Activated CD4-positive, alpha-beta memory T cell treated with anti-CD3 and anti-CD28 coated beads for 36 hours (primary cell): ENCODE results near the gene LMF1. TPM values are rescaled to one million over a fixed set of nuclear protein-coding genes. Genes with fewer than 3 reads are reported as not detected.
"Not testable (repeated sequence)": the region's sequence is repeated elsewhere in the genome, so short reads cannot be mapped to it uniquely, and the experiment has no call there.

Experiments
- CTCF ChIA-PET: fragments of 350-600 bp; sonication (Branson Sonifier 250); formaldehyde crosslinking; loops from one replicate; lab custom pipeline; 2021; ENCODE audit warnings: antibody characterized with exemption, inconsistent platforms; lab: Charles Lee
- POLR2A ChIA-PET: fragments of 350-600 bp; sonication (Branson Sonifier 250); formaldehyde crosslinking; loops from one replicate; lab custom pipeline; 2021; ENCODE audit warnings: antibody characterized with exemption; lab: Charles Lee
- DNase-seq: peaks from one replicate; pipeline ENCODE4 v3.0.0-alpha.2; 2020
- H3K27ac Mint-ChIP-seq: one replicate; pipeline ENCODE4 v1.8.0; 2021; ENCODE audit warnings: mixed read lengths
- H3K27me3 Mint-ChIP-seq: one replicate; pipeline ENCODE4 v1.8.0; 2021; ENCODE audit warnings: mixed read lengths
- H3K36me3 Mint-ChIP-seq: one replicate; pipeline ENCODE4 v1.8.0; 2021; ENCODE audit warnings: mixed read lengths
- H3K4me1 Mint-ChIP-seq: one replicate; pipeline ENCODE4 v1.8.0; 2021; ENCODE audit warnings: low read depth, mixed read lengths
- H3K4me3 Mint-ChIP-seq: one replicate; pipeline ENCODE4 v1.8.0; 2021; ENCODE audit warnings: mild to moderate bottlenecking, mixed read lengths
- H3K9me3 Mint-ChIP-seq: one replicate; pipeline ENCODE4 v1.8.0; 2021; ENCODE audit warnings: mixed read lengths
- intact Hi-C: fragments of 100-400 bp; cut with micrococcal nuclease; formaldehyde crosslinking; loops from one replicate; pipeline ENCODE4 v1.15.1; 2023
- total RNA-seq, 2 experiments: library from RNA; stranded (reverse); gene quantifications; one replicate each; pipeline ENCODE4 v1.2.3, GENCODE V29; 2021

LMF1 gene
- total RNA-seq, 2 experiments from 2014 or later = 14.4 to 15.4 TPM

DNA sequence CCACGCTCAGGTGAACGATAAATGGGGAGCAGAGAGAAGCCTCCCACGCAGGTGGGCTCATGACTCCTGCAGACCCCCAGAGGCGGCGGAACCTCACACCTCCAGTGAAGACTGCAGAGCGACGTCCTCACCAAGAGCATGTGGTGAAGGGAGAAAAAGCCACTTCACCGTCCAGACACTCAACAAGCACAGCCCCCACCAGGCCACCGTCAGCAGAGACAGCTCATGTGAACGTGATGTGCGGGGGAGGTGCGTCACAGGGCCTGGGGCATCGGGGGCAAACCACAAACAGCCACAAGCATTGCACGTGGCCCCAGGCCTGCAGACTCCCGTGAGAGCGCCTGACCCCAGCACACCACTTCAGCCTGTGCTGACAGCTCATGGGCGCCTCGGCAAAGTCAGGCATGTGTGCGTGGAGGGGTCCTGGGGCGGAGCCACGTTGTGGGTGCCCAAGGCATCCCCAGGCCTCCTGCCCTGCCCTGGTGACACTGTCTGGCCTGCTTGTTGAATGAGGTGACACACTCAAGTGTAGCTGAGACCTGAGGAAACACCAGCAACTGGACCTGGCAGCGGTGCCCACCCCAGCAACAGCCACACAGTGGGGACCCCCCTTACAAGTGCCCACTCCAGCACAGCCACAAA lies 19.0 kb downstream of the LMF1 start:
- intact Hi-C loops = no loop called here
- no peaks in the 10 kb centered on the region for H3K9me3 Mint-ChIP-seq
- no peaks in the 10 kb centered on the region for H3K27me3 Mint-ChIP-seq
- POLR2A ChIA-PET = no interaction called here
- peaks cover 9% of the 10 kb centered on the region for H3K36me3 Mint-ChIP-seq
- H3K4me3 Mint-ChIP-seq = no peak overlapping the region
- CTCF ChIA-PET = no interaction called here
- no peaks in the 10 kb centered on the region for H3K4me1 Mint-ChIP-seq
- DNase-seq = no peak
- no peak overlapping the region for H3K27ac Mint-ChIP-seq

- H3K9me3 Mint-ChIP-seq, H3K27ac Mint-ChIP-seq, POLR2A ChIA-PET, H3K4me1 Mint-ChIP-seq, H3K4me3 Mint-ChIP-seq, CTCF ChIA-PET, intact Hi-C loops, DNase-seq, H3K27me3 Mint-ChIP-seq: not testable (repeated sequence)
- H3K36me3 Mint-ChIP-seq = peaks cover 10% of the 10 kb centered on the region
Observed at GRCh38 chr16:950733-951573, 19.8 kb downstream of the LMF1 start.

- H3K4me1 Mint-ChIP-seq, H3K4me3 Mint-ChIP-seq, DNase-seq, CTCF ChIA-PET, H3K27ac Mint-ChIP-seq, intact Hi-C loops, H3K27me3 Mint-ChIP-seq, H3K9me3 Mint-ChIP-seq, POLR2A ChIA-PET: not testable (repeated sequence)
- H3K36me3 Mint-ChIP-seq = peaks cover 20% of the 10 kb centered on the region
Observed at GRCh38 chr16:948767-949166, 22.0 kb downstream of the LMF1 start.

- H3K27me3 Mint-ChIP-seq, intact Hi-C loops, CTCF ChIA-PET, H3K9me3 Mint-ChIP-seq, POLR2A ChIA-PET, H3K27ac Mint-ChIP-seq, DNase-seq, H3K4me3 Mint-ChIP-seq, H3K4me1 Mint-ChIP-seq: not testable (repeated sequence)
- peaks cover 22% of the 10 kb centered on the region for H3K36me3 Mint-ChIP-seq
Observed at GRCh38 chr16:947922-948303, 22.9 kb downstream of the LMF1 start.

- ChIA-PET CTCF (no interaction called here), POLR2A (no interaction called here)
- Mint-ChIP-seq H3K27me3 (no peaks in the 10 kb centered on the region), H3K4me3 (no peak overlapping the region), H3K9me3 (peaks cover 14% of the 10 kb centered on the region), H3K27ac (no peak overlapping the region), H3K4me1 (no peaks in the 10 kb centered on the region), H3K36me3 (peaks cover 24% of the 10 kb centered on the region)
- DNase-seq = no peak
- intact Hi-C loops = no loop called here
Observed at GRCh38 chr16:947255-947921, 23.4 kb downstream of the LMF1 start.

GRCh38 chr16:946048-946395 lies 24.8 kb downstream of the LMF1 start:
- no peaks in the 10 kb centered on the region for H3K27me3 Mint-ChIP-seq
- peaks cover 27% of the 10 kb centered on the region for H3K9me3 Mint-ChIP-seq
- H3K4me1 Mint-ChIP-seq = no peaks in the 10 kb centered on the region
- intact Hi-C loops = no loop called here
- POLR2A ChIA-PET = no interaction called here
- H3K4me3 Mint-ChIP-seq = no peak overlapping the region
- peaks cover 31% of the 10 kb centered on the region for H3K36me3 Mint-ChIP-seq
- CTCF ChIA-PET = interaction anchor here (0.8 to 1.0 kb wide), 2 partner anchors 18 to 111 kb away, joined by 3 read pairs; no protein-coding TSS in a partner anchor
- no peak for DNase-seq
- no peak overlapping the region for H3K27ac Mint-ChIP-seq

DNA sequence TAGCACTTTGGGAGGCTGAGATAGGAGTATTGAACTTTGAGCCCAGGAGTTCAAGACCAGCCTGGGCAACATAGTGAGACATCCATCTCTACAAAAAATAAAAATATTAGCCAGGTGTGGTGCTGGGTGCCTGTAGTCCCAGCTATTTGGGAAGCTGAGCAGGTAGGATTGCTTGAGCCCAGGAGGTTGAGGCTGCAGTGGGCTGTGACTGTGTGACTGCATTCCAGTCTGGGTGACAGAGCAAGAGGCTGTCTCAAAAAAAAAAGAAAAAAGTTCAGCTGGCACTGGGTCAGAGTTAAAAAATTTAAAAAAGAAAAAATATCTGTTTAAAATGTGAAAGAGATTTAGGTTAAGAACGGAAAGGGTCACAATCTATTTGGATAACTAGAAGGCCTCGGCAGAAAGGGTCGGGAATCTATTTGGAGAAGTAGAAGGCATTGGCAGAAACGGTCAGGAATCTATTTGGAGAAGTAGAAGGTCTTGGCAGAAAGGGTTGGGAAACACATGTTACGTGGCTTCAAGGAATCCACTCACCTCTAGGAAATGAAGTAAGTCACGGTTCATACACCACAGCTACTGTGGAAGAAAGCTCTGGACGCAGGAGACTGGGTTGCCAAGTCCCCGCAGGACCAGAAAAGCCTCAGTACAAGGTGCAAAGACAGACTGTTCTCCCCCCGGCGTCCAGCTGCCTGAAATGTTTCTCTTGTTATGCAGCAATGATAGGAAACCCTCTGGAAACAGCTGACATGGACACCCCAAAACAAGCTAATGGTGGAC lies 25.3 kb downstream of the LMF1 start:
- H3K27me3 Mint-ChIP-seq = no peaks in the 10 kb centered on the region
- peaks cover 37% of the 10 kb centered on the region for H3K36me3 Mint-ChIP-seq
- DNase-seq = no peak
- CTCF ChIA-PET = interaction anchor here (0.8 to 1.0 kb wide), 2 partner anchors 19 to 112 kb away, joined by 3 read pairs; no protein-coding TSS in a partner anchor
- POLR2A ChIA-PET = no interaction called here
- H3K4me1 Mint-ChIP-seq = no peaks in the 10 kb centered on the region
- H3K9me3 Mint-ChIP-seq = peaks cover 31% of the 10 kb centered on the region
- intact Hi-C loops = no loop called here
- no peak overlapping the region for H3K27ac Mint-ChIP-seq
- H3K4me3 Mint-ChIP-seq = no peak overlapping the region

- Mint-ChIP-seq H3K36me3 (peaks cover 40% of the 10 kb centered on the region), H3K27ac (no peak overlapping the region), H3K9me3 (peaks cover 31% of the 10 kb centered on the region), H3K27me3 (no peaks in the 10 kb centered on the region), H3K4me3 (no peak overlapping the region), H3K4me1 (no peaks in the 10 kb centered on the region)
- ChIA-PET POLR2A (interaction anchor here (0.6 kb wide), 1 partner anchor 15 kb away, joined by 4 read pairs; no protein-coding TSS in a partner anchor), CTCF (no interaction called here)
- intact Hi-C loops = no loop called here
- no peak for DNase-seq
Observed at GRCh38 chr16:943971-944370, 26.8 kb downstream of the LMF1 start.

- Mint-ChIP-seq H3K27me3 (no peaks in the 10 kb centered on the region), H3K36me3 (peaks cover 40% of the 10 kb centered on the region), H3K4me1 (no peaks in the 10 kb centered on the region), H3K9me3 (peaks cover 31% of the 10 kb centered on the region), H3K4me3 (no peak overlapping the region), H3K27ac (no peak overlapping the region)
- intact Hi-C loops = no loop called here
- ChIA-PET POLR2A (no interaction called here), CTCF (no interaction called here)
- DNase-seq = no peak
Observed at GRCh38 chr16:942436-943060, 28.2 kb downstream of the LMF1 start.

DNA sequence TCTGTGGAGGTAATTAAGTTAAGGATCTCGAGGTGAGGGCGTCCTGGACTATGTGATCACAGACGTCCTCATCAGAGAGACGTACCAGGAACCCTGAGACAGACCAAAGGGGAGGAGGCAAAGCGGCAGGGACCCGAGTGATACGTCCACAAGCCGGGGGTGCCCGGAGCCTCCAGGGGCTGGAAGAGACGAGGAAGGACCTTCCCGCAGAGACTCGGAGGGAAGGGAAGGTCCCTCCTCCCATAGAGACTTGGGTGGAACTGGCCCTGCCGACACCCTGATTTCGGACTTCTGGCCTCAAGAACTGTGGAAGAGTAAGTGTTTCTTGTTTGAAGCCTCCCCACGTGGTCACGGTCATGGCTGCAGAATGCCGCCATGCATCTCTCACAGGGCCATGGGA lies 30.8 kb downstream of the LMF1 start:
- POLR2A ChIA-PET = no interaction called here
- Mint-ChIP-seq H3K27ac (no peak overlapping the region), H3K4me1 (peaks cover 3% of the 10 kb centered on the region), H3K27me3 (no peaks in the 10 kb centered on the region), H3K9me3 (peaks cover 31% of the 10 kb centered on the region), H3K36me3 (peaks cover 35% of the 10 kb centered on the region), H3K4me3 (no peak overlapping the region)
- CTCF ChIA-PET = no interaction called here
- no peak for DNase-seq
- intact Hi-C loops = no loop called here

DNA sequence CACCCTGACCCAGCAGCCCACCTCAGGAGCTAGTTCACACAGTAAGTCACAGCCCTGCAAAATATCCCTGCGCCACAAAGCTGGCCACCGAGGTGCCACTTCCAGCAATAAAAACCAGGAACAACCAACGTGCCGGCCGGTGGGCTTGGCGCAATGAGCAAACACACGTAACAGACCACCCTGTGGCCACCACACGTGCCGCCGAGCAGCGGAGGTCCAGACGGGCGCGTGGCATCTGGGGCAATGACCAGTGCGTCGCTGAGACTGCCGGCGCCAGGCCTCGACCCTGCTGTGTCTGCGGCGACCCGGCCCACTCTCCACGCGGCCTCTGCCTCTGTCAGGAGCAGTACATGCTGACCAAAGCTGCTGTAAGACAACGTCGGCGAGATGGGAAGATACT lies 31.5 kb downstream of the LMF1 start:
- Mint-ChIP-seq H3K9me3 (peaks cover 31% of the 10 kb centered on the region), H3K4me1 (peaks cover 3% of the 10 kb centered on the region), H3K4me3 (no peak overlapping the region), H3K27me3 (no peaks in the 10 kb centered on the region), H3K27ac (no peak overlapping the region), H3K36me3 (peaks cover 32% of the 10 kb centered on the region)
- intact Hi-C loops = no loop called here
- ChIA-PET CTCF (no interaction called here), POLR2A (no interaction called here)
- no peak for DNase-seq
